MCF 10A (cell line): ENCODE measurements around the gene ATP5F1E. TPM values are rescaled to one million over a fixed set of nuclear protein-coding genes. Genes with fewer than 3 reads are reported as not detected.

ENCODE experiments used
- Bru-seq: library from RNA; stranded (reverse); fragments of 400-500 nt; gene quantifications from one replicate; lab custom pipeline; 2021; lab: Mats Ljungman, UMichigan
- BruChase-seq, 2 experiments: library from RNA; stranded (reverse); fragments of 400-500 nt; gene quantifications; one replicate each; lab custom pipeline; 2021; lab: Mats Ljungman, UMichigan
- BruUV-seq: library from RNA; stranded (reverse); fragments of 400-500 nt; replicated peaks from 2 replicates; lab custom pipeline; 2021; lab: Mats Ljungman, UMichigan
- CTCF ChIA-PET: fragments of 300-600 bp; sonication (Branson Sonifier 250); formaldehyde crosslinking; extraction: SDS; loops from one replicate; lab custom pipeline; 2021; ENCODE audit warnings: antibody characterized with exemption, inconsistent platforms; lab: Yijun Ruan, JAX
- POLR2A ChIA-PET: fragments of 300-600, 350-650 bp; sonication (Branson Sonifier 250); formaldehyde crosslinking; extraction: SDS; loops from one replicate; lab custom pipeline; 2020; ENCODE audit warnings: antibody characterized with exemption, inconsistent platforms; lab: Yijun Ruan, JAX
- DNase-seq: peaks from one replicate; pipeline ENCODE4 v3.0.0-alpha.2; 2018; ENCODE audit not compliant: unreplicated experiment
- H3K27ac Mint-ChIP-seq: one replicate; pipeline ENCODE4 v1.8.0; 2022; ENCODE audit warnings: mild to moderate bottlenecking, low read depth, mixed read lengths; ENCODE audit not compliant: unreplicated experiment
- H3K27me3 Mint-ChIP-seq: one replicate; pipeline ENCODE4 v1.8.0; 2022; ENCODE audit warnings: mixed read lengths; ENCODE audit not compliant: insufficient read depth, unreplicated experiment
- H3K36me3 Mint-ChIP-seq: one replicate; pipeline ENCODE4 v1.8.0; 2022; ENCODE audit warnings: mild to moderate bottlenecking, moderate library complexity, mixed read lengths; ENCODE audit not compliant: insufficient read depth, unreplicated experiment
- H3K4me1 Mint-ChIP-seq: one replicate; pipeline ENCODE4 v1.8.0; 2022; ENCODE audit warnings: mixed read lengths; ENCODE audit not compliant: insufficient read depth, unreplicated experiment
- H3K4me3 Mint-ChIP-seq: one replicate; pipeline ENCODE4 v1.8.0; 2022; ENCODE audit warnings: mild to moderate bottlenecking, moderate library complexity, mixed read lengths; ENCODE audit not compliant: unreplicated experiment
- H3K9me3 Mint-ChIP-seq: one replicate; pipeline ENCODE4 v1.8.0; 2022; ENCODE audit warnings: mixed read lengths; ENCODE audit not compliant: unreplicated experiment
- CTCF ChIP-seq: fragments of 200-600 bp; IDR thresholded peaks from one replicate; pipeline ENCODE4 v1.8.0; 2022; ENCODE audit warnings: antibody characterized with exemption, mild to moderate bottlenecking; ENCODE audit not compliant: unreplicated experiment
- intact Hi-C: fragments of 100-400 bp; cut with micrococcal nuclease; formaldehyde crosslinking; loops from 2 replicates; pipeline ENCODE4 v1.14.1; 2022
- long read RNA-seq: library from polyadenylated mRNA; stranded (forward); transcript quantifications from one replicate; pipeline ENCODE4 v2.0.0, GENCODE V29; 2022
- total RNA-seq: library from RNA; stranded (reverse); gene quantifications from 2 replicates; pipeline ENCODE4 v1.2.3, GENCODE V29; 2022

The ATP5F1E gene
- total RNA-seq (65.2 and 69.7 TPM in 2 replicates), Bru-seq, nascent RNA (percentile 95 among the genes with signal in this experiment), BruChase-seq, experiment 1, labeled RNA remaining after a 6-hour chase (percentile 85 among the genes with signal in this experiment), BruChase-seq, experiment 2, labeled RNA remaining after a 2-hour chase (percentile 88 among the genes with signal in this experiment)
- long read RNA-seq, transcript ATP5F1E-201 (3 exons, 3,665 nt): major isoform, 550 of 570 reads
- long read RNA-seq, partial matches to known transcripts: 6 of 570 reads
- long read RNA-seq, other reads (novel, unspliced or antisense): 14 of 570 reads

- no peak for TF ChIP-seq CTCF
- Mint-ChIP-seq H3K4me3 (peak within 1 kb of the TSS; percentile 90), H3K4me1 (peaks cover 33% of the 10 kb centered on the region), H3K36me3 (peaks cover 86% of the 10 kb centered on the region), H3K27ac (peak within 1 kb of the TSS; percentile 78), H3K27me3 (no peaks in the 10 kb centered on the region), H3K9me3 (no peaks in the 10 kb centered on the region)
- ChIA-PET POLR2A (interaction anchor here (0.7 to 5.6 kb wide), 38 partner anchors 9 to 1326 kb away, joined by 3 to 107 read pairs (median 4); partner anchors contain the start of genes FAM217B, NELFCD, PPP1R3D and PRELID3B), CTCF (interaction anchor here (0.7 to 2.0 kb wide), 11 partner anchors 9 to 1275 kb away, joined by 3 to 19 read pairs (median 4); no protein-coding TSS in a partner anchor)
- peak; percentile 93 for DNase-seq
- no TSS peak for BruUV-seq
- intact Hi-C loops: loop anchor here (1.0 kb wide), 1 partner anchor 143 kb away; no protein-coding TSS in a partner anchor
Observed at GRCh38 chr20:59032023-59032712, at the start of gene ATP5F1E. Gene ATP5F1E, minus strand, starts transcription at chr20:59032335. Its CDS starts 84 bp downstream, at chr20:59032251.

- BruUV-seq: no TSS peak
- ChIA-PET POLR2A (interaction anchor here (0.6 kb wide), 1 partner anchor 192 kb away, joined by 3 read pairs; no protein-coding TSS in a partner anchor), CTCF (interaction anchor here (0.6 to 1.0 kb wide), 2 partner anchors 87 to 376 kb away, joined by 3 to 4 read pairs; no protein-coding TSS in a partner anchor)
- no peak overlapping the region for H3K27ac Mint-ChIP-seq
- H3K36me3 Mint-ChIP-seq: no peaks in the 10 kb centered on the region
- TF ChIP-seq CTCF: no peak
- H3K9me3 Mint-ChIP-seq: no peaks in the 10 kb centered on the region
- H3K4me1 Mint-ChIP-seq: peaks cover 31% of the 10 kb centered on the region
- no peak for DNase-seq
- H3K27me3 Mint-ChIP-seq: no peaks in the 10 kb centered on the region
- intact Hi-C loops: no loop called here
- no peak overlapping the region for H3K4me3 Mint-ChIP-seq
Observed at GRCh38 chr20:59081036-59081435, 48.9 kb upstream of the ATP5F1E start.

GRCh38 chr20:59078231-59078630, 46.1 kb upstream of the ATP5F1E start:
- Mint-ChIP-seq H3K36me3 (no peaks in the 10 kb centered on the region), H3K4me1 (peaks cover 27% of the 10 kb centered on the region), H3K27ac (no peak overlapping the region), H3K4me3 (no peak overlapping the region), H3K9me3 (no peaks in the 10 kb centered on the region), H3K27me3 (no peaks in the 10 kb centered on the region)
- ChIA-PET CTCF (no interaction called here), POLR2A (no interaction called here)
- intact Hi-C loops: no loop called here
- BruUV-seq: no TSS peak
- DNase-seq: no peak
- no peak for TF ChIP-seq CTCF

- Mint-ChIP-seq H3K9me3 (no peaks in the 10 kb centered on the region), H3K4me1 (peaks cover 22% of the 10 kb centered on the region), H3K36me3 (no peaks in the 10 kb centered on the region), H3K27me3 (no peaks in the 10 kb centered on the region), H3K4me3 (no peak overlapping the region), H3K27ac (no peak overlapping the region)
- no peak for TF ChIP-seq CTCF
- ChIA-PET CTCF (interaction anchor here (0.5 to 2.0 kb wide), 2 partner anchors 10 to 145 kb away, joined by 3 to 7 read pairs; no protein-coding TSS in a partner anchor), POLR2A (interaction anchor here (0.7 kb wide), 1 partner anchor 65 kb away, joined by 4 read pairs; no protein-coding TSS in a partner anchor)
- intact Hi-C loops: no loop called here
- no peak for DNase-seq
- BruUV-seq: no TSS peak
Observed at GRCh38 chr20:59077705-59078104, 45.6 kb upstream of the ATP5F1E start.
